ENCODE results near the gene GRN.
"Not testable (repeated sequence)": the region's sequence is repeated elsewhere in the genome, so short reads cannot be mapped to it uniquely, and the experiment has no call there.

Gene GRN

GRCh38 chr17:44346064-44346844 is 1.2 kb downstream of the GRN start:
- no peak for DNase-seq (ENCODE audit: low spot score)

DNA sequence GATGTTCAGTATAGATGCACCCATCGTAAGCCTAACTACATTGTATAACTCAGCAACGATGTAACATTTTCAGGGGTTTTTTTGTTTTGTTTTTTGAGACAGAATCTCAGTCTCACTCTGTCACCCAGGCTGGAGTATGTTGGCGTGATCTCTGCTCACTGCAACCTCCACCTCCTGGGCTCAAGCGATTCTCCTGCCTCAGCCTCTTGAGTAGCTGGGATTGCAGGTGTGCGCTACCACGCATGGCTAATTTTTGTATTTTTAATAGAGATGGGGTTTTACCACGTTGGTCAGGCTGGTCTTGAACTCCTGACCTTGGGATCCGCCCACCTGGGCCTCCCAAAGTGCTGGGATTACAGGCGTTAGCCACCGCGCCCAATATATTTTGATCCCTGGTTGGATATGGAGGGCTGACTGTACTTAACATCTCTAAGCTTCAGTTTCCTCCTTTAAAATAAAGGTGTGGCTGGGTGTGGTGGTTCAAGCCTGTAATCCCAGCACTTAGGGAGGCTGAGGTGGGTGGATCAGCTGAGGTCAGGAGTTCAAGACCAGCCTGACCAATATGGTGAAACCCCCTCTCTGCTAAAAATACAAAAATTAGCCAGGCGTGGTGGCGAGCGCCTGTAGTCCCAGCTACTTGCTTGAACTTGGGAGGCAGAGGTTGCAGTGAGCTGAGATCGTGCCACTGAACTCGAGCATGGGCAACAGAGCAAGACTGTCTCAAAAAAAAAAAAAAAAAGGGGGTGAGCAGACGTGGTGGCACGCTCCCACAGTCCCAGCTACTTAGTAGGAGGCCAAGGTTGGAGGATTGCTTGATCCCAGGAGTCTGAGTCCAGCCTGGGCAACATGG is 2.3 kb downstream of the GRN start:
- DNase-seq (ENCODE audit: low spot score): not testable (repeated sequence)

DNA sequence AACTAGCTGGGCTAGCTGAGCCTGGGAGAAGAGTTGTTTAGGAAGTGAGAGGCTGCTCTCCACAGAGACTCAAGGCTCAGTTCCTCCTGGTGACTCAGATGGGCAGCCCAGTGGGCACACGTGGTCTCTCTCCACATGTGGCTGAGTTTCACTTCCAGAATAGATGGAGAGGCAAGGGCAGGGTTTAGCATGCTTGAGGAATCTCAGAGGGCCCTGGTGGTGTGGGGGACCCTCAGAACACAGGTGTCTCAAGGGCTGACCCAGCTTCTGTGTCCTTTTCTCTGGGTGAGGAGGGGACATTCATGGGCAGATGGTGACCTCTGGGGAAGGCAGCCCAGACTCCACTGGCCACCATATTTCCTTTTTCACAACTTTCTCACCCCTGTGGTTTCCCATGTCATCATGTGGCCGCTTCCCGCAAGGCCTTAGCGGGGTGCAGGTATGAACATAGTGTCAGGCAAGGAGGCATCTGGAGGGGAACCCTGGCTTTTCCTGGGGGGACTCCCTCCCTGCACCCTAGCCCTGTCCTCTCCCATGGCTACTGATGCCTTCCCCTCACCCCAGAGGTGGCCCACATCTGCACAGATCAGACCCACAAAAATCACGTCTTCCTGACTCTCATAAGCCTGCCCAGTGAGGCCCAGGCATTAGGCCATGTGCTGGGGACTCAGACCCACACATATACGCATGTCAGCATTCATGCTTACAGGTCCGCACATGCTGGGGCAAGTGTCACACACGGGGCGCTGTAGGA is 3.3 kb downstream of the GRN start:
- DNase-seq (ENCODE audit: low spot score): no peak

- no peak for DNase-seq (ENCODE audit: low spot score)
Measured at GRCh38 chr17:44348988-44349364, 3.9 kb downstream of the GRN start.

- no peak for DNase-seq (ENCODE audit: low spot score)
Measured at GRCh38 chr17:44349553-44350070, 4.5 kb downstream of the GRN start.

DNA sequence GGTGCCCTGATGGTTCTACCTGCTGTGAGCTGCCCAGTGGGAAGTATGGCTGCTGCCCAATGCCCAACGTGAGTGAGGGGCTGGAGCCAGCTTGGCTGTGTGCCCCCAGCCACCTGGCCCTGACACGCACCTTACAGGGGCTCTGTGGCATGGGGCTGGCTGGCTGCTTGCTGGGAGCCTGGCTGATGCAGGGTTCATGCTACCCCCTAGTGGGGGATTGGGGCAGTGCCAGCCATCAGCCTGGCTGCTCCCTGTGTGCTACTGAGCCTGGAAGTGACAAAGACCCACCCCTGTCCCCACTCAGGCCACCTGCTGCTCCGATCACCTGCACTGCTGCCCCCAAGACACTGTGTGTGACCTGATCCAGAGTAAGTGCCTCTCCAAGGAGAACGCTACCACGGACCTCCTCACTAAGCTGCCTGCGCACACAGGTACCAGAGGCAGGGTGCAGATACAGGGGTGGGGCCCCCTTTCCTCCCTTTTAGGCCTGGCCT is 5.7 kb downstream of the GRN start:
- peak; percentile 72 for DNase-seq (ENCODE audit: low spot score)

- no peak for DNase-seq (ENCODE audit: low spot score)
Measured at GRCh38 chr17:44351464-44351863, 6.4 kb downstream of the GRN start.

- no peak for DNase-seq (ENCODE audit: low spot score)
Measured at GRCh38 chr17:44351961-44352827, 7.1 kb downstream of the GRN start.

DNA sequence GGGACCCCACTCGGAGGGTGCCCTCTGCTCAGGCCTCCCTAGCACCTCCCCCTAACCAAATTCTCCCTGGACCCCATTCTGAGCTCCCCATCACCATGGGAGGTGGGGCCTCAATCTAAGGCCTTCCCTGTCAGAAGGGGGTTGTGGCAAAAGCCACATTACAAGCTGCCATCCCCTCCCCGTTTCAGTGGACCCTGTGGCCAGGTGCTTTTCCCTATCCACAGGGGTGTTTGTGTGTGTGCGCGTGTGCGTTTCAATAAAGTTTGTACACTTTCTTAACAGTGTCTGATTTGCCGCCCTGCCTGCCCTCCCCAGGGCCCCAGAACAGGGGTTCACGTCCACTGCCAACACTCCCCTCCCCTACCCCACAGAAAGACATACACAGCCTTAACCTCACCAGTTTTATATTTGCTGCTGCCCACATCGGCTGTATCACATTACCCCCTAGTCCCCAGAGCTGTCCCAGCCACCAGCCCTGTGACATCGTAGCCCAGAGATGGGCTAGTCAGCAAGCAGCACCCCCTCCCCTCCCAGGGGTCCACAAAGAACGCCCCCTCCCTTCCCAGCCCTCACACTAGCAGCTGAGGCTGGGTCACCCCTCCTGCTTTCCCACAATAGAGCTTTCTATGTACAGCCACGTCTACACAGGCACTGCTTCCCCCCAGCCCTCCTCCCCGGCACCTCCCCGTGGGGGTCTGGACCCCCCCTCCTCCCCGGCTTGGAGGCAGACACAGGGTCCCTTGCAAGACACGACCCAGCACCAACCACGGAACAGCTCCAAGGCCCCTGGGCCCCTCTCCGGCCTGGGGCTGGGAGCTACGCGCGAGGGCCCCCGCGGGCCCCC is 7.9 kb downstream of the GRN start:
- no peak for DNase-seq (ENCODE audit: low spot score)

GRCh38 chr17:44353672-44354331 is 8.7 kb downstream of the GRN start:
- no peak for DNase-seq (ENCODE audit: low spot score)

DNA sequence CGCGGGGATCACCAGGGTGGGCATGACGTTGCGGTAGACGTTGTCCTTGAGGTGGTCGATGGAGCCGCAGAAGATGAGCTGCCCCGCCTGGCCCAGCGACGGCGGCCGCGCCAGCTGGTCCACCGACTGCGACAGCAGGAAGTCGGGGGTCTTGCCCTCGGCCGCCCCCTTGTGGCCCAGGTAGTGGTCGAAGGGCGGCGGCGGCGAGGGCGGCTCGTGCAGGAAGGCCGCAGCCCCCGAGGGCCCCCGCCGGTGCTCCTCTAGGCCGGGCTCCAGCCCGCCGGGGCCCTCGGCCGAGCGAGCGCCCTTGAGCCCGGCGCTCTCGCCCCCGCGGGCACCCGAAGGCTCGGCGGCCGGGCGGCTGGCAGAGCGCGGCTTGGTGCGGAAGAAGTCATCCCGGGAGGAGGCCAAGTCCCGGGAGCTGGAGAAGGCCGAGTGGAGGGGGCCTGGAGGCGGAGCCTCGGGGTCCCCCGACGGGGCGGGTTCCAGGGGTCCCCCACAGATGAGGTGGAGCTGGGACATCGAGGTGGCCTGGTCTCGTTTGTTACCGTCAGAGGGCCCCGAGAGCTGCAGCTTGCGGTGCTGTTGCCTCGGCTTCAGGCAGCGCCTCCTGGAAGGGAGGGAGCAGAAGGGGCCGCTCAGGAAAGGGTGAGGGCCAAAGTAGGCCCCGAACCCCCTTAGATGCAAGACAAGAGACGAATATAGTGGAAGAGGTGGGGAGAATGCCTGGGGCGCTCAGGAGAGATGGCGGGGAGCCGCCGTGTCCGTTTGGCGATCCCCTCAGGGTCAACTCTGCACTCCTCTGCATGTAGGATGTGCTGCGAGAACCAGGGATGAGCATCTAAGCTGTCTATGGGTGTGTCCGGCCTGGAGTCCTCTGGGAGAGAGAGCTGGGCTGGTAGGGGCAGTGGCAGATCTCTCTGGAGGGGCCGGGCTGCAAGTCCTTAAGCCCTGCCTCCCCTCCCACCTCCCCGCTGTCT is 9.8 kb downstream of the GRN start:
- DNase-seq (ENCODE audit: low spot score): peak; percentile 43

- no peak for DNase-seq (ENCODE audit: low spot score)
Measured at GRCh38 chr17:44355642-44356099, 10.6 kb downstream of the GRN start.

DNA sequence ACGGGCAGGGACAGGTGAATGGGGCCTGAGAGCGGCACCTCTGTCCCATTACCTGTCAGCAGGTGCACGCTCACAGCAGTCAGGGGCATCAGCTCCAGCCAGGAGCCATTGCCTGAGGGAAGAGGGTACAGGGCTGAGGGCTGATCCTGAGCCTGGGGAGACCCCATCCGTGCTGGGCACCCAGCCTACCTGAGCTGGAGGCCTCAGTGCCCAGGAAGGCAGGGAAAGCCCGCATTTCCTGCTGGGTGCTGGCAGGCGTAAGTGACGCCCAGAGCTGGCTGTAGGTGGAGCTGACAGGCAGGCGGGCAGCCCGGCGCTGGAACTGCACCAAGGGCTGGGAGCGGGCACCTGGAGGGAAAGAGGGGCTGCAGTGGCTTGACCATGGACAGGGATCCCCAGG is 11.1 kb downstream of the GRN start:
- DNase-seq (ENCODE audit: low spot score): no peak

- no peak for DNase-seq (ENCODE audit: low spot score)
Measured at GRCh38 chr17:44358066-44358465, 13.0 kb downstream of the GRN start.

DNA sequence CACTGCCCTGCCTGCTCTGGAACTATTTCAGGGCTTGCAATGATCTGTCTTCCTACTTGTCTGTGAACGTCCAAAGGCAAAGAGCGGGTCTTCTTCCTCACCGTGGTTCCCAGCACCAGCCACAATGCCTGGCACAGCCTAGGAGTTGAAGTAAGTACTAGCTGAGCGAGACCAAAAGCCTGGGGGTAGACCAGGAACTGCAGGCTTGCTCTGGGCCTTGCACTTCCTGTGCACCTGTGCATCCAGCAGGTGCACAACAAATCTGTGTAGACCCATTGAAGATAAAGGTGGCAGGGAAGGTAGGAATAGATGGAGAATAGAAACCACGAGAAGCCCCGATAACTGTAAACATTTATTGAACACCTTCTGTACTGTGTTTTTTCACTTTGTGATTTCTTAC is 13.9 kb downstream of the GRN start:
- no peak for DNase-seq (ENCODE audit: low spot score)

DNA sequence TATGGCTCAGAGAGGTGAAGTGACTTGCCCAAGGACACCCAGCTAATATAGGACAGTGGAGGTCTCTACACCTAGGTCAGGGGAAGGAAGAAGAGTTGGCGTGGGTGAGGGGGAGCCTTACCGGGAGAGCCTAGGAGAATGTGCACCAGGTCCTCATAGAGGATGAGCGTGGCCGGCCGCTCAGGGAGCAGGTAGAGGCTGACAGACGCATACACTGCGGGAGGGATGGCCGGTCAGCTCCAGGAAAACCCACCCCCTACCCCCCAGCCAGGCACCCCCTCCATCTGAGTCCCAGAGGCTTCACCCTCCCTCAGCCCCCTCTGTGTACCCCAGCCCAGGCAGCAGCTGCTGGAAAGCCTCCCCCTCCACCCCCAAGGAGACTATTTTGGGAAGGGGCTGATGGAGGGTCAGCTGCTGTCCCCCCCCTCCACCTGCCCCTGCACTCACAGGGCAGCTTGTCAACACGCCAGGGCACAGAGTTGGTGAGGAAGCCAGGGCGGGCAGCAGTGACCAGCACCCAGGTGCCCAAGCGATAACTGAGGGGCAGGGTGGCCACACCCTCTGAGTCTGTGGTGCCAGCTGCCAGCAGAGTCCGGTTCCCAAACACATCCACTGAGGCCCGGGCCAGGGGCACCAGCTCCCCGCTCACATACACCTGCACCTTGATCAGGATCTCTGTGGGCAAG is 14.5 kb downstream of the GRN start:
- no peak for DNase-seq (ENCODE audit: low spot score)

- no peak for DNase-seq (ENCODE audit: low spot score)
Measured at GRCh38 chr17:44360144-44360533, 15.0 kb downstream of the GRN start.

- no peak for DNase-seq (ENCODE audit: low spot score)
Measured at GRCh38 chr17:44360826-44361225, 15.7 kb downstream of the GRN start.
